ENCODE measurements around the gene CTSL. TPM values are rescaled to one million over a fixed set of nuclear protein-coding genes. Genes with fewer than 3 reads are reported as not detected.

The CTSL gene
- total and polyA plus RNA-seq, 2 of the 13 experiments (the other 11 are each of a cell fraction or from before 2014, with no cell fraction given): 78.1 to 113 TPM

DNA sequence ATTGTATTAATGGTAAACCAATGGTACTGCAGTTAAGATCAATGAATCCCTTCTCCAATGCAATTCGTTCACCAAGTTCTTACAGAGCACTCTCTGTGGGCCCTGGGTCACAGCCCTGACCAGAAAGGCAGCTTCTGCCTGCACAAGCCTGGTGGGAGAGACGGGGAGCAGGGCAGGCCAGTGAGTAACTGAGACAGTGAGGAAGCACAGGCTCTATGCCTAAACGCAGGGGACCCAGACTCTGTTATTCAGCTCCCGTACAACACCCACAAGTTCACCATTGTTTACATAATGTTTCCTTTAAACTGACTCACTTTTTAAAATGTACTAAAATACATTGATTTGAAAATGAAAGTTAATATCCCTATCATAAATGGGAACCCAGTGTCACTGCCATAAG, 40.5 kb upstream of the CTSL start (continued):
- TF ChIP-seq, protein P1, sequence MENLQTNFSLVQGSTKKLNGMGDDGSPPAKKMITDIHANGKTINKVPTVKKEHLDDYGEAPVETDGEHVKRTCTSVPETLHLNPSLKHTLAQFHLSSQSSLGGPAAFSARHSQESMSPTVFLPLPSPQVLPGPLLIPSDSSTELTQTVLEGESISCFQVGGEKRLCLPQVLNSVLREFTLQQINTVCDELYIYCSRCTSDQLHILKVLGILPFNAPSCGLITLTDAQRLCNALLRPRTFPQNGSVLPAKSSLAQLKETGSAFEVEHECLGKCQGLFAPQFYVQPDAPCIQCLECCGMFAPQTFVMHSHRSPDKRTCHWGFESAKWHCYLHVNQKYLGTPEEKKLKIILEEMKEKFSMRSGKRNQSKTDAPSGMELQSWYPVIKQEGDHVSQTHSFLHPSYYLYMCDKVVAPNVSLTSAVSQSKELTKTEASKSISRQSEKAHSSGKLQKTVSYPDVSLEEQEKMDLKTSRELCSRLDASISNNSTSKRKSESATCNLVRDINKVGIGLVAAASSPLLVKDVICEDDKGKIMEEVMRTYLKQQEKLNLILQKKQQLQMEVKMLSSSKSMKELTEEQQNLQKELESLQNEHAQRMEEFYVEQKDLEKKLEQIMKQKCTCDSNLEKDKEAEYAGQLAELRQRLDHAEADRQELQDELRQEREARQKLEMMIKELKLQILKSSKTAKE (CRISPR knock-in tag; IDR thresholded peaks at IDR 0.05; ENCODE audit: borderline replicate concordance): no peak
- no peak for TF ChIP-seq ZNF850 (CRISPR knock-in tag; conservative IDR thresholded peaks at IDR 0.05)
- no peak for TF ChIP-seq ZNF616 (CRISPR knock-in tag; IDR thresholded peaks at IDR 0.05; ENCODE audit: low read depth)
- TF ChIP-seq, protein P2, sequence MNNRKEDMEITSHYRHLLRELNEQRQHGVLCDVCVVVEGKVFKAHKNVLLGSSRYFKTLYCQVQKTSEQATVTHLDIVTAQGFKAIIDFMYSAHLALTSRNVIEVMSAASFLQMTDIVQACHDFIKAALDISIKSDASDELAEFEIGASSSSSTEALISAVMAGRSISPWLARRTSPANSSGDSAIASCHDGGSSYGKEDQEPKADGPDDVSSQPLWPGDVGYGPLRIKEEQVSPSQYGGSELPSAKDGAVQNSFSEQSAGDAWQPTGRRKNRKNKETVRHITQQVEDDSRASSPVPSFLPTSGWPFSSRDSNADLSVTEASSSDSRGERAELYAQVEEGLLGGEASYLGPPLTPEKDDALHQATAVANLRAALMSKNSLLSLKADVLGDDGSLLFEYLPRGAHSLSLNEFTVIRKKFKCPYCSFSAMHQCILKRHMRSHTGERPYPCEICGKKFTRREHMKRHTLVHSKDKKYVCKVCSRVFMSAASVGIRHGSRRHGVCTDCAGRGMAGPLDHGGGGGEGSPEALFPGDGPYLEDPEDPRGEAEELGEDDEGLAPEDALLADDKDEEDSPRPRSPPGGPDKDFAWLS (CRISPR knock-in tag; IDR thresholded peaks at IDR 0.05; ENCODE audit: borderline replicate concordance): no peak
- no peak for TF ChIP-seq TCF7 (IDR thresholded peaks at IDR 0.05; ENCODE audit: low read depth)
- no peak for TF ChIP-seq ARHGAP35 (CRISPR knock-in tag; IDR thresholded peaks at IDR 0.05; ENCODE audit: borderline replicate concordance)
- TF ChIP-seq ZNF3 (CRISPR knock-in tag; IDR thresholded peaks at IDR 0.05): no peak
- no peak for TF ChIP-seq MLLT10 (CRISPR knock-in tag; IDR thresholded peaks at IDR 0.05)

DNA sequence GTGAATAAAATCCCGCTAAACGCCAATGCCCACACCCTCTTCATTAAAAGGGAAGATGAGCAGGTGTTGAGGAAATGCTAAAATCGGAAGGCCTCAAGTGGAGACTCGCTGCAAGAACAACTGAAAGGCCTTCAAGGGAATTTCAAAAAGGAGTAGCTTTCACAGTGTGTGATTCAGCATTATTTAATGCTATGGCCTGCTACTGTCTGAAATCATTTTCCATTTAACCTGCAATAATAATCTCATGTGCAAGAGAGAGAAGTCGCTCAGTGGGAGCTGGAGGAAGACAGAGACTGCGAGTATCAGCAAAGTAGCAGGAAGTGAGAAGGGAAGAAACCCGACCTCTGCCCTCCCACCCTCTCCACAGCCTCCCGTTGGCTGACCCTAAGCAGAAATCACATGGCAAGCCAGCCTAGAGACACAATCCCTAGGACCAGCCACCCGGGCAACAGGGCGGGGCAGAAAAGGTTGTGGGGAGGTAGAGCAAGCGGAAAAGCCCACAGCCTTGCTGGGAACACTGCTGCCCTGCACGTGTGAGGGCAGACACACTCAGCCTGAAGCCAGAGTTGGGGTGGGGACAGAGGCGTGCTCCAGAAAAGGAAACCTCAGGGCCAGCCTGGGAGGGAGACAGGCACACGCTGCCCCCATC, 39.9 kb upstream of the CTSL start:
- ChIA-PET CTCF (ENCODE audit: low intra/inter-chr PET ratio, low total read pairs) (no interaction called here), POLR2A (no interaction called here)
- intact Hi-C loops (cut with micrococcal nuclease; ENCODE audit: unreplicated experiment) (loop anchor here (10.0 kb wide), 1 partner anchor 359 kb away; no protein-coding TSS in a partner anchor), in situ Hi-C loops (cut with HindIII; ENCODE audit: extremely low pct_ligation_motif_present, low pct_unique_long_range_greater_than_20kb) (no loop called here)
- H3K36me3 ChIP-seq (replicated peaks in 1 of 2; ENCODE audit: control insufficient read depth in 1 of 2, insufficient read depth in 2 of 2, low read length in 2 of 2): peaks cover 20 to 51% of the 10 kb centered on the region in 2 experiments
- ATAC-seq (no peak), FAIRE-seq (no peak), DNase-seq (ENCODE audit: low spot score) (no peak)
- 0 out of 2 replicates have a peak, but pooled peaks cover 3% of the 10 kb centered on the region for H4K20me1 ChIP-seq (ENCODE audit: insufficient read depth, low read length)
- no peak overlapping the region for H3K4me2 ChIP-seq (ENCODE audit: low read depth, low read length)
- H3K4me3 ChIP-seq (replicated peaks in 1 of 3; ENCODE audit: insufficient read depth in 1 of 3, low read depth in 2 of 3, low read length in 3 of 3): no peak overlapping the region
- H3K4me1 ChIP-seq (ENCODE audit: insufficient read depth, low read length): no peaks in the 10 kb centered on the region
- no peaks in the 10 kb centered on the region for H3K79me2 ChIP-seq (ENCODE audit: insufficient read depth, low read length)
- 97% methylated on average over 13 of the region's 14 CpGs for WGBS (ENCODE audit: low lambda C conversion rate)
- no peak overlapping the region for H3K9ac ChIP-seq (ENCODE audit: insufficient read depth, low read depth, low read length)
- no peak overlapping the region for H3K27ac ChIP-seq (ENCODE audit: extremely low read length, insufficient read depth, low read length)
- H2AFZ ChIP-seq (ENCODE audit: low read length): no peak overlapping the region
- no TSS peak for BruUV-seq (replicated peaks)
- no peaks in the 10 kb centered on the region for H3K27me3 ChIP-seq (ENCODE audit: control insufficient read depth in 1 of 2, insufficient read depth in 2 of 2, low read length in 2 of 2)
- no peaks in the 10 kb centered on the region for H3K9me3 ChIP-seq (ENCODE audit: low read length)
- no peak for TF ChIP-seq ZNF546 (CRISPR knock-in tag; conservative IDR thresholded peaks at IDR 0.05)
- TF ChIP-seq, protein P3, sequence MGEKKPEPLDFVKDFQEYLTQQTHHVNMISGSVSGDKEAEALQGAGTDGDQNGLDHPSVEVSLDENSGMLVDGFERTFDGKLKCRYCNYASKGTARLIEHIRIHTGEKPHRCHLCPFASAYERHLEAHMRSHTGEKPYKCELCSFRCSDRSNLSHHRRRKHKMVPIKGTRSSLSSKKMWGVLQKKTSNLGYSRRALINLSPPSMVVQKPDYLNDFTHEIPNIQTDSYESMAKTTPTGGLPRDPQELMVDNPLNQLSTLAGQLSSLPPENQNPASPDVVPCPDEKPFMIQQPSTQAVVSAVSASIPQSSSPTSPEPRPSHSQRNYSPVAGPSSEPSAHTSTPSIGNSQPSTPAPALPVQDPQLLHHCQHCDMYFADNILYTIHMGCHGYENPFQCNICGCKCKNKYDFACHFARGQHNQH (CRISPR knock-in tag; IDR thresholded peaks at IDR 0.05): no peak
- TF ChIP-seq SP140L (CRISPR knock-in tag; IDR thresholded peaks at IDR 0.05; ENCODE audit: borderline replicate concordance): no peak
- no peak for TF ChIP-seq HNRNPUL1 (IDR thresholded peaks at IDR 0.05; ENCODE audit: low read depth, low read length)
- TF ChIP-seq FOSL2 (CRISPR knock-in tag; IDR thresholded peaks at IDR 0.05): no peak
- no peak for TF ChIP-seq ZNF552 (CRISPR knock-in tag; IDR thresholded peaks at IDR 0.05; ENCODE audit: borderline replicate concordance)
- TF ChIP-seq ZNF607 (CRISPR knock-in tag; IDR thresholded peaks at IDR 0.05; ENCODE audit: borderline replicate concordance): no peak
- no peak for TF ChIP-seq ZNF589 (CRISPR knock-in tag; conservative IDR thresholded peaks at IDR 0.05)
- no peak for TF ChIP-seq SMC3 (IDR thresholded peaks at IDR 0.05; ENCODE audit: low read length)
- no peak for TF ChIP-seq NFATC3 (CRISPR knock-in tag; IDR thresholded peaks at IDR 0.05)
- TF ChIP-seq, protein P4, sequence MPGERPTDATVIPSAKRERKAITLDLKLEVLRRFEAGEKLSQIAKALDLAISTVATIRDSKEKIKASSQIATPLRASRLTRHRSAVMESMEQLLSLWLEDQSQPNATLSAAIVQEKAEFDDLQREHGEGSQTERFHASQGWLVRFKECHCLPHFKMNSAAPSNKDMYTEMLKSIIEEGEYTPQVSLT (CRISPR knock-in tag; IDR thresholded peaks at IDR 0.05; ENCODE audit: borderline replicate concordance, low read depth): no peak
